IPS-NIHi11 (cell line): ENCODE results near the gene CAV2.

Source experiments
- DNase-seq: peaks from one replicate; pipeline ENCODE4 v3.0.0; 2012; ENCODE audit warnings: mixed read lengths, low spot score

Gene CAV2

DNA sequence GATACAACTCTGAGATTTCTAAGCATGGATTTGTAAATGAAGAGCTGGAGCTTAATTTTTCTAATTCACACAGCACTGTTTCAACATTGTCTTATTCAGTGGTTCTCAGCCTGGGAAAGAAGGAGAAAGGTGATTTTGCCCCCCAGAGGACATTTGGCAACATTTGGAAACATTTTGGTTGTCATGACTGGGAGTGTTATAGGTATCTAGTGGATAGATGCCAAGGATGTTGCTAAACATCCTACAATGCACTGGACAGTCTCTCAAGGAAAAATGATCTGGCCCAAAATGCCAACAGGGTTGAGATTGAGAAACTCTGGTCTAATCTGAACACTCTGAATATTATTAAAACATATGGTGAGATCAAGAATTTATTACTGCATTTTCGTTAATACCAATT is 3.8 kb upstream of the CAV2 start:
- DNase-seq, result no peak

DNA sequence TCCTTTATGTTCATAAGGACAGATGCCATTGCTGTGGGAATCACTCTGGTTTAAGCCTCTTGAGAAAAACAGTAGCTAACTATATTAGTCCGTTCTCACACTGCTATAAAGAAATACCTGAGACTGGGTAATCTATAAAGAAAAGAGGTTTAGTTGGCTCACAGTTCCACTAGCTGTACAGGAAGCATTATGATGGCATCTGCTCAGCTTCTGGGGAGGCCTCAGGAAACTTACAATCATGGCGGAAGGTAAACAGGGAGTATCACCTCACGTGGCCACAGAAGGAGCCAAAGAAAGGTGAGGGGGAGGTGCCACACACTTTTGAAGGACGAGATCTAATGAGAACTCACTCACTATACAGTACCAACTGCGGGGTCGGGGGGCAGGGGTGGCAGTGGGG is 2.9 kb upstream of the CAV2 start:
- no peak for DNase-seq

DNA sequence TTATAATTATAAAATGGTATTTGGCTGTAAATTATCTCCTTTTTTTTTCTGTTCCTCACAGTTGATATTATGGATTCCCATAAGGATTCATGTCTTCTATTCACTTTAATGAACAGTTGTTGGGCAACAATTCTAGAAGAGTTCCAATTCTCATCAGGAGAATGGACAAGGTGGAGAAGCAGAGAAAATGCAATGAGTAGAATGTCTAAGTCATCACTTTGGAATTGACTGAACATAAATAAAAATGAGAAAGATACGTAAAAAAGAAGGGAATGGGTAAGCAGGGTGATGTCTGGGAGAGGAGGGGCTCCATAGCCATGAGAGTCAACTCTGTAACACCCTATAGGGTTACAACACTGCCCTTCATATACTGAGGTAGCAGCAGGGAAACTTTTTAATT is 1.8 kb upstream of the CAV2 start:
- no peak for DNase-seq

DNA sequence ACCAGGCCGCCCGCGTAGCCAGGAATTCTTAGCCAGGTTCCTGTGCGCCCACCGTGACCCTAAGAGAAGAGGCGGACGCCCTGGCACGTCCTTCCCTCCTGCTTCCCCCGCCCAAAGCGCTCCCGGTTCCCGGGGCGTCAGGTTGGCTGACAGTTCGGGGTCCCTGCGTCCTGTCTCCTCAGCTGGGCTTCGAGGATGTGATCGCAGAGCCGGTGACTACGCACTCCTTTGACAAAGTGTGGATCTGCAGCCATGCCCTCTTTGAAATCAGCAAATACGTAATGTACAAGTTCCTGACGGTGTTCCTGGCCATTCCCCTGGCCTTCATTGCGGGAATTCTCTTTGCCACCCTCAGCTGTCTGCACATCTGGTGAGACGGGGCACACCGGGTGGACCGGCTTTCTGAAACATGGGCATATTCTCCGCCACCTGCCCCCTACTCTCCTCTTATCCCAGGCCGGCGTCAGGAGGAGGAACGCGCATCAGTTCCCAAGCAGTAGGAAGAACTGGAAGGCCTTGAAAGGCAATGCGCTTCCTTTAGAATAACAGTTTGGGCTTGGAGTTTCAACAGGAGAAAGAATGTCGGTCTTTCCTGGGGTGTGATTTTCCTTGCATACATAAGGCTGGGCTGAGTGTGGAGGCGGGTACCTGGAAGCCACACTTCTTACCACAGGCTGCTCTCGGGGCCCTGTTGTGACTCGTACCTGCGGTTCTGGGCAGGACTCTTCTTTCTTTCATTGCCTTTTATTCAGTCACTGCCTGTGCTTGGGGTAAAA is 728 bp downstream of the CAV2 start:
- DNase-seq, result peak; percentile 36

DNA sequence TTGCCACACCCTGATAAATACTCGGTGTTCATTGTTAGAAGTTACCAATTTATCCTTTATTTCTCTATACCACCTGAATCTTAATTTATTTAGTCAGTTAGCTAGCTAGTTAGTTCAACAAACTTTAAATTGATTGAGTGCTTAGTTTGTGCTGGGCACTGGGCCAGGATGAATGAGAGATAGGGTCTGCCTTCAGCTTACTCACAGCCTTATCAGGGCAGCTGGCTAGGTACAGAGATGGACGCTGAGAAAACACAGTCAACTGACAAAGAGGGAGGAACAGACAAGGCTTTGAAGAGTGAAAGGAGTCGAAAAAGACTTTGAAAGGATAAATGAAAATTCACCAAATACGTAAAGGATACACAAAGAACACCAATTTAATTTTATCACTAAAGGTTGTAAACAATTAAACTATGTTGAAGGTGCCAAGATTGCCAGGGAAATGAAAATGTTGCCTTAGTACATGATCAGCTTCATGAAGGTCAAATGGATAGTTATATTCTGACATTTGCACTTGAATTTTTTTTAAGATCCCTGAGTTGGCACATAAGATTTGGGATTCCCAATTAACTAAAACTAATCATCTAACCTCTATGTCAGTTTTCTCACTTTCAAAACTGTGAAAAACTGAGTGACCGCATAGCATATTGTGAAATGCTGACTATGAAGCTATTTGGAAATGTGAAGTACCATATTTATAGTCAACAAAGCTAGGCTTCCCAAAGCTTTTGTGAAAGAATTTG is 2.1 kb downstream of the CAV2 start:
- no peak for DNase-seq

DNA sequence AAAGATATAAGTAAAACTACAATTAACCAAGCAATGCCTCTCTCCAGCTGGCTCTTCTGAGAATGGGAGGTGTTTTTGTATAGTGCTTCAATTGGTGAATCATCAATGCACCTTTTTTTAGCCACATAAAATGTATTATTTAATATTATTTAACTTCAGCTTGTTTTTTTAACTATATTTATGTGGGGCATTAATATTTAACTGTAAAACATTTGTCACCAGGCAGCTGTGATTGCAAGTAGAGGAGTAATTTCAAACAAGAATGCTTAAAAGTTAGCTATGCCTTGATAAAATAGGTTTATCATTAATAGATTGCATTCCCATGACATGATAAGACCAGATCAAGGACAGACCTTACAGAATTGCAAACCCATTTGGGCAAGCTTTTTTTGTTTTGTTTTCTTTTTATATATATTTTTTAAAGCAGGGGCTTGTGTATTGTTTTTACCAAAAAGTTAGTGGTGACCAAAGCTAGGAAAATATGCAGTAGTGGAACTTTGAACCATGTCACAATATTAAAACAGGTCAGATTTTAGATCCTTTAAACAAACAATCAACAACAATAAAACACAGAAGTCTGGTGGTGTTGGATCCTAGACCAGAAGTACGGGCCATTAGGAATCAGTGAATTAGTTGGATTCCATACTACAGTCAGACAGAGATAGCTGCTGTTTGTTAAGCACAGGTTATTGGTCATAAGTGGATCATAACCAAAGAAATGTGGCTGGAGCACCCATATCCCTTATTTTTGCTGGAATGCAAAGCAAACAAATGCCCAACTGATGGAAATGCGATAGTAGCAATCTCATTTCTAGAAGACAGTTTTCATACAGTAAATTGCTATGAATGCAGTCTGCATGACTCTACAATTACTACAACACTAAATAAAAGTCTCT is 2.9 kb downstream of the CAV2 start:
- no peak for DNase-seq

DNA sequence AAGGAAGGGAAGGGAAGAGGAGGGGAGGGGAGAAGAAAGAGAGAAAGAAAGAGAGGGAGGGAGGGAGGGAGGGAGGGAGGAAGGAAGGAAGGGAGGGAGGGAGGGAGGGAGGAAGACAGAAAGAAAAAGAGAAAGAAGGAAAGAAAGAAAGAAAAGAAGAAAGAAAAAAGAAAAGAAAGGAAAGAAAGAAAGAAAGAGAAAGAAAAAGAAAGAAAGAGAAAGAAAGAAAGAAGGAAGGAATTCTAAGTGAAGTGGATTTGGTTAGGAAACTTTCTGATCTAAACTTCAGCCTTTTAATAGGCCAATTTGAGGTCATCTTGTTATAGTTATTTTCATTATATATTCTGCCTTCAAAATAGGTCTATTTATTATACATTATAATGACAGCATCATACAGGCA is 4.3 kb downstream of the CAV2 start:
- no peak for DNase-seq

DNA sequence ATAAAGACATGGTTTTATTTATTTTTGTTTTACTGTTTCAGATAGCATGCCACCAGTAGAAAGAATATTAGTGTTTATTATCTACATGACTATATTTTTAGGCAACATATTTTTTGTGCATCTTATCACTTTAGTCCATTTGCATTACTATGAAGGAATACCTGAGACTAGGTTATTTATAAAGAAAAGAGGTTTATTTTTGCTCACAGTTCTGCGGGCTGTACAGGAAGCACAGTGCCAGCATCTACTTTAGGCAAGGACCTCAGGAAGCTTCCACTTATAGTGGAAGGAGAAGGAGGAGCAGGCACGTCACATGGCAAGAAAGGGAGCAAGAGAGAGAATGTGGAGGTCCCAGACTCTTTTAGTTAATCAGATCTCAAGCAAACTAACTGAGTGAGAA is 5.7 kb downstream of the CAV2 start:
- no peak for DNase-seq

DNA sequence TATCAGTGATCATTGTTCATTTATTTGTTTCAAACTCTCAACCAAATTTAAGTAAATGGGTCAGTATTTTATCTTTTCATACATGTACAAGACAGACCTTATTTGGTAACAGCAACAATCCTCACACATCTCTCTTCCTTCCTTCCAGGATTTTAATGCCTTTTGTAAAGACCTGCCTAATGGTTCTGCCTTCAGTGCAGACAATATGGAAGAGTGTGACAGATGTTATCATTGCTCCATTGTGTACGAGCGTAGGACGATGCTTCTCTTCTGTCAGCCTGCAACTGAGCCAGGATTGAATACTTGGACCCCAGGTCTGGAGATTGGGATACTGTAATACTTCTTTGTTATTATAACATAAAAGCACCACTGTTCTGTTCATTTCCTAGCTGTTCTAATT is 6.3 kb downstream of the CAV2 start:
- no peak for DNase-seq

DNA sequence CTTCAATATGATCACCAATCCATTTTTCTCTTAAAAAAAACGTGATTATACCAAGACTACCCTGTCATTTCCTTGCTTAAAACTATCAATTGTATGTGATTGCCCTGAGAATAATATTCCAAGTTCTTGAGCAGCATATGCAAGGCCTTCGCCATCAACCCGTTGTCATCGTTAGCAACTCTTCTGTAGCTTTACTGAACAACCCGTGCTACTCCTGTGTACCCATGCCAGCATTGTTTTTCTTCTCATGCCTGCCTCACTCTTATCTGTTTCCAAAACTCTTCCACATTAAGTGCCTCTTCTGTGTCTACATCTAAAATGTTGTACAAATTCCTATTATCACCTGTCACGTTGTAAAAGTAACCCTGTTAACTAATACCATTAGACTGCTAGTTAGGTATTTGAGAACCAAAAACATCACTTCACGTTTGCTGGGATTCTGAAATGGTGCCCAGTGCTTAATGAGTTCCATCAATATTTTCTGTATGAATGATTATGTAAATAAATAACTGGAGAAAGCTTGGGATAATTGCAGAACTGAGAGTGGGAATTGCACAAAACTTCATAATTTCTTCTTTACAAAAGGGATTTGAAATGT is 10.5 kb downstream of the CAV2 start:
- DNase-seq, result no peak

DNA sequence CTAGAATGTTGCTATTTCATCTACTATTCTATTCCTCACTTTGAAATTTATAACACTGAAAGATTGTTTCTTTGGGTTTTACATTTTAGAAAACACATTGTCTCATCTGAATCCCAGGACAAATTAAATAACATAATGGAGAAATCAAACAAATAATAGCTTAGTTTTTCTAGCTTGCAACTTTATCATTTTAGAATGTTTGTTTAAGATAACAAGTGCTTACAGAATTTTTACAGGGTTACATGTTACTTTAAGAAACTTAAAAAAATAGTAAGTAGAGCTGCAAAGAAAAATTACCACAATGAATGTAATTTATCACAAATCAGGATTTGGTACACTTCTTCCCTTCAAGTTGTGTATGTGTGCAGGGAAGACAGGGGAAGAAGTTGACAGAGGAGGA is 11.3 kb downstream of the CAV2 start:
- DNase-seq, result no peak

DNA sequence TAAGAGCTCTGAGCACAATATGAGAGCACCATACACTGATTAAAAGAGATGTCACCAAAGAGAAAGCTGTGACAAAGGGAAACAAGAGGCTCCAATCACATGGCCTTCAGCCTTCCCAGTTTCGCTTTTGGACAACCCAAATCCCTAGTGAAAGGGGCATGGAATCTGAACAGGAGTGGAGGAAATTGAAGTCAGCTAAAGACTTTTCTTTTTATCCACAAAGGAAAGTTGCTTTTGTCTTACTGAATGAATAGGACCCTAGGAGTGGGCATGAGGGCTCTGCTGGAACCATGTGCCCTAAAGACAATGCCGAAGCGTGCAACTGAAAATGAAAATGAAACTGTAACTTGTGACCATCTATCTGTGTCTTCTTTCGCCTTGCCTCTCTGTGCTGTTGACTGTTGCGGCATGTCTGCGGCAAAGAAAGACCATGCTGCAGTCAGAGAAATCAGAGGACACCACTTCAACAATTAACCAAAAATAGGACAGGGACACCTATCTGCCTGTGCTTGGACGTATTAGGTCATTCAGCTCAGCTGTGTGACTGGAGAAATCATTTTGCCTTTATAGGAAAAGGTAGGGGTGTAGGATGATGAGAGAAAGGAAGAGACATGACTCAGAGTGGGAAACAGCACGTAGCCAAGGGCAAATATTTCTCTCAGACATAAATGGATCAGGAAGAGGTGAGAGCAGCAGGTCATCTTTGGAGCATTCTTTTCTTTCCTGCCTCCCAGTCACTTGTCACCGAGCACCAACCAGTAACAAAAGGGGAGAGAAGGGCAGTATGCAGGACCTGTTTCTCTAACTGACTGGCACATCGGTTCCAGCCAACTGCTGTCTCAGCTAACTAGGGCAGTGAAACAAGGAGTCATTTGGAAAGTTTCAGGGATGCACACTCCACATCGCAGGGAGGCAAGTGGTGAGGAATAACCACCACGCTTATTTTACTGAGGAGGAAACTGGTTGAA is 12.3 kb downstream of the CAV2 start:
- no peak for DNase-seq

DNA sequence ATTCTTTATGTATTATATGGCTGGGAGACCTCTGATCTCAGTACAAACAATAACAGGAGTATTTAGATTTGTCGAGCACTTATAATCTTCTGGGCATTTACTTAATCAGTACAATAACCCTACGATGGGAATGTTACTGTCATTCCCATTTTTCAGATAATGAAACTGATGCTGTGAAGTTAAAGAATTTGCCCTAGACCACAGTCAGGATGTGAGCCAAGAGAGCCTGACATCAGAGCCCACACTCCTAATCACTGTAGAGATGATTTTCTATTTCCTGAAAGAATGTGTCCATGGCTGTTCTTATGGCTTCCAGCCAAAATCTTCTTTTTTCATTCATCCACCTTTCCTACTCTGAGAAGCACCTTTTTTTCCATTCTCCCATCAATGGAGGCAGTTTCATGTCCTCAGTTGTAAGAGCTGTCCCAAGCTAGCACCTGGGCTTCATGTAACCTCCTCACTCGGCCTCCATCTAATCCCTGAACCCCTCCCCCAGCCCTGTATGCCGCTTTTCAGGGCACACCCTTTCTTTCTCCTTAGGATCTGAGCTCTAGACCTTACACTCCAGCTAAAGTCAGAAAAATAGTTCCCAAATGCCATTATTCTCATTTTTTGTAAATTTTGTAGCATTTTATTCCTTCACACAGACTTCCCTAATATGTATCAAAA is 13.1 kb downstream of the CAV2 start:
- no peak for DNase-seq

DNA sequence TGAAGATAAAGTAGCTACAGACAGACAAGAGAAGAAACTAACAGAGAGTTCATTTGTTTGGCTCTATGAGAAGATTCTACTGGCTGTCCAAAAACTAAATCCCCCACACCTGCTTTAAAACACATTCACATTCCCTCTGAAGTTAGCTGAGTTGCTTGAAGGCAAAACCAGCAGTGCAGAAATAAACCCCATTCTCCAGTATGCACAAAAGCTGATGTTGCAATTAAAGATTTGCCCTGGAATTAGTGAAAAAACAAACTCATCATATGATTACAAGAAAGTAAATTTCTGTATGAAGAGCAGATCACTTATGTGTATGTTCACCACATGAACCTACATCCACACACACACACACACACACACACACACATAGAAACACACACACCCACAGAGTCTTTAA is 16.0 kb downstream of the CAV2 start:
- DNase-seq, result no peak

DNA sequence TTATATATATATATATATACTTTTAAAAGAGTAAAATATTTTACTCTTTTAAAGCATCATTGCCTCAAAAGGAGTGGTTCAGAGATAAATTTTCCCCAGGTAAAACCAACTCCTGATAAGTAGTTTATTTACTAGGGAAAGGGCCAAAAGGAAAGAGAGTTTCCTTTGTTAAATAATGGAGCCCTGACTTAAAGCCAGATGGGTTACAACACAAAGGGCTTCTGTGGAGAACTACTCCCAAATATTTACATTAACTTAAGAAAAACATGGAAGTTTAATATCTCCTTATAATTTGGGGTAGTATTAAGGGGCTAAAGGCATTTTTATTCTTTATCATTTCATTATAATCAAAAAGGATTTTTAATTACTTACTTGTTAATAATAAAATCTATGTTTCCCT is 16.8 kb downstream of the CAV2 start:
- no peak for DNase-seq

DNA sequence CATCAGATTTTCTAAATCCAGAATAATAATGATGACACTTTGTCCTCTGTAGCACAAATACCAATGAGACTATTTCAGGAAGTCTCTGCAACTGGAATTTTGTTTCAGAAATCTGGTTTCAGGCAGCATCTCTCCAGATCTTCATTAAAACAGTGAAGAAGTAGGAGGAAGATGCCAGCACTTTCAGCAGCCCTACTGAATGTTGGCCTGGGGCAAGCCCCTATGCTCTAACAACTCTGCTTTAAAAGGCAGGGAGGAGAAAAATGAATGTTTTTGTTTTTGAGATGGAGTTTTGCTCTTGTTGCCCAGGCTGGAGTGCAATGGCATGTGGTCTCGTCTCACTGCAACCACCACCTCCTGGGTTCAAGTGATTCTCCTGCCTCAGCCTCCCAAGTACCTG is 18.1 kb downstream of the CAV2 start:
- no peak for DNase-seq

DNA sequence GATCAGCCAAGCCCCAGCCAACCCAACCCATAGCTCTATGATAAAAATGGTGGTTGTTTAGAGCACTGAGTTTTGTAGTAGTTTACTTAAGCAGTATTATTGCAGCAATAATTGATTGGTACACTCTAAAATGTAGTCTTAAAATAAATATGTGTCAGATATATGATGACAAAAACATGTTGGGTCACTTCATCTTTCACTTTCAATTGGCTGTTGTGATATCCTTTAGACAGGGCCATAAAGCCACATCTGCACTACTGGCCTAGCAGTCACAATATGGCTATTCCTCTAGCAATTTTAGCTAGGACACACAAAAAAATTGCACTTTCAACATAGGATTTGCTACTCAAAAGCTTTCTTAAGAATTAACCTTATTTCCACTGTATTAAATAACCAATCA is 19.4 kb downstream of the CAV2 start:
- DNase-seq, result no peak

DNA sequence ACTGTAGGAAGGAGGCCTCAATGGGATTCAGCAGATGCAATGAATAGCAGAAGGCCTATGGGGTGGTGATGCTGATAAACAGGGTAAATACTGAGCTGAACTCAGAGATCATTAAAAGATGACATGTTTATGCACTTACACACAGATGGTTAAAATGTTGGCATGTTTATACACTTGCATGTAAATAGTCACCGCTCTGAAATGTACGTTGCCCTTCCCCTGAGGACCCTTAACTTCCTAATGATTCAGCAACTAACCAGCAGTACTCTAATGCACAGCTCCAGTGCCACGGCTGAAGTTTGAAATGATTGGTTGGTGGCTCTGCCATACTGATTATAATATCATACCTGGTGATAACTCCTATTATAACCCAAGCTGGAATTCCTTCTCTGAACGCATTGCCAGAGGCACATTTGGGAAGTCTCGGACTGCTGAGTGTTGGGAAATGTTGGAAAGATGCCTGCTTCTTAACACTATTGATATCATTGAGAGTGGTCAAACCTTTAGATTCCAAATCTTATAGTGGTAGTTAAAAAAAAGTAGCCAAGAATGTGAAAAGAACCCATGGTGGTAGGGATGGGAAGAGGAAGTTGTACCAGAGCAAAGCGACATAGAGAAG is 21.6 kb downstream of the CAV2 start:
- no peak for DNase-seq

DNA sequence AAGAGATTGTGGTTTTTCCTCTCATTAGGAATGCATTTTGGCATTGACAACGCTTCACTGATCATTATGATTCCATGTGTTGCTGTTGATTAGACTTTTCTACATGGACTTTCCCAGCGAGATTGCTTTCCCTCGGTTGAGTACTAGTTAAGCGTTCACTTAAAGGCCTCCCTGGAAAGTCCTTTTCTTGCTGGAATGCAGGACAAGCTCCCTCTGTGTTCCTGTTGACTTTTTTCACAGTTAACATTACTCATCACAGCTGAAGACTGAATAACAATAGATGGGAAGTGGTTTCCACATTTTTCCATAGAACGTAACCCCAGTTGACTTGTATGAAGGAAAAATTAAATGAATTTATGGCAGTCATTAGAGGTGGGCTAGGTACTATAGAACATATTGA is 22.7 kb downstream of the CAV2 start:
- DNase-seq, result peak; percentile 27

DNA sequence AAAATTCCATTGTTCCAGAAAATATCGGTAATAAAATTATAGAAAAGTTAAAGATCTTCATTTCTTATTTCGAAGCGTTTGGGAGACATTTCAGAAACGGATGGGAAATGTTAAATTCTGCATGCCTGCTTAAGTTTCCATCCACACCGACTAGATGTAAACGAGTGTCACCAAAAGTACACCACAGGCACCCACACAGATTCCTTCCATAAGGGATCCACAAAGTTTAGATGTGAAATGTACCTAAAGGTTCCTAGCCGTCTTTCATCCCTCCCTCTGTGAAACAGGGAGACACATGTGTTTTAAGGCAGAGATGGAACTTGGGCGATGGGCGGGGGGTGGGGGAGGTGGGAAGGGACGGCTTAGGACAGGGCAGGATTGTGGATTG is 24.7 kb downstream of the CAV2 start:
- DNase-seq, result no peak
